PFSK-1 (cell line): ENCODE data around the gene PRKCQ.

Experiments used
- FOXP2 ChIP-seq: optimal IDR thresholded peaks from 2 replicates; pipeline ENCODE3; 2011; ENCODE audit warnings: borderline replicate concordance, control low read depth, inconsistent platforms; ENCODE audit not compliant: insufficient read depth; ENCODE audit errors: extremely low read length, extremely low read depth
- POLR2AphosphoS5 ChIP-seq: IDR thresholded peaks from 2 replicates; pipeline ENCODE4 v1.6.1; 2012; ENCODE audit warnings: low read depth, mild to moderate bottlenecking, control low read depth, low read length, moderate library complexity
- SIN3A ChIP-seq: IDR thresholded peaks from 2 replicates; pipeline ENCODE4 v1.6.1; 2012; ENCODE audit warnings: mild to moderate bottlenecking, low read length, moderate library complexity, borderline replicate concordance; ENCODE audit not compliant: insufficient read depth
- TAF1 ChIP-seq: IDR thresholded peaks from 2 replicates; pipeline ENCODE4 v1.6.1; 2012; ENCODE audit warnings: low read length, control low read depth, borderline replicate concordance; ENCODE audit not compliant: insufficient read depth
- TF ChIP-seq, protein P1 (sequence below), 2 experiments: IDR thresholded peaks; 2 replicates each; pipeline versions ENCODE4 v1.6.1 to v1.8.0; 2011 to 2012; ENCODE audit warnings: low read depth in 2 of 2, low read length in 2 of 2, control low read depth in 1 of 2, inconsistent platforms in 1 of 2, mild to moderate bottlenecking in 1 of 2, moderate library complexity in 1 of 2; ENCODE audit not compliant: insufficient read depth in 1 of 2

The PRKCQ gene

GRCh38 chr10:6409971-6410643 lies 170.0 kb downstream of the PRKCQ start:
- TF ChIP-seq TAF1: no peak
- no peak for TF ChIP-seq FOXP2

DNA sequence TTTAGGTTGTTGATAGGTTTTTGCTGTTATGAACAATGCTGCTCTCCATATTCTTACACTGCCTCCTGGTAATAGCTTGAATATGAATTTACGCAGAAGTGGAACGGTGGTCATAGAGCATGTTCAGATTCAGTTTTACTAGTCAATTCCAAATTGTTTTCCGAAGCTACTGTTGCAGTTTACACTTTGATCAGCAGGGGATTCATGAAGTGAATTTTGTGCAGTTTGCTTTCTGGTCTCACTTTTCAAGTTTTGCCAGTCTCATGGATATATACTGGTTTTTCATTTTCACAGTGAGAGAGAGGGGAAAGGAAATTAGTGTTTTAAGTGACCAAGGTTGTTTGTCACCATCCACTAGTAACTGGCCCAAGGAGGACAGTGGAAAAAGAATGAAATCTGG lies 171.3 kb downstream of the PRKCQ start:
- TF ChIP-seq TAF1: no peak
- no peak for TF ChIP-seq POLR2AphosphoS5
- no peak for TF ChIP-seq FOXP2
- TF ChIP-seq SIN3A: no peak
- TF ChIP-seq, protein P1, sequence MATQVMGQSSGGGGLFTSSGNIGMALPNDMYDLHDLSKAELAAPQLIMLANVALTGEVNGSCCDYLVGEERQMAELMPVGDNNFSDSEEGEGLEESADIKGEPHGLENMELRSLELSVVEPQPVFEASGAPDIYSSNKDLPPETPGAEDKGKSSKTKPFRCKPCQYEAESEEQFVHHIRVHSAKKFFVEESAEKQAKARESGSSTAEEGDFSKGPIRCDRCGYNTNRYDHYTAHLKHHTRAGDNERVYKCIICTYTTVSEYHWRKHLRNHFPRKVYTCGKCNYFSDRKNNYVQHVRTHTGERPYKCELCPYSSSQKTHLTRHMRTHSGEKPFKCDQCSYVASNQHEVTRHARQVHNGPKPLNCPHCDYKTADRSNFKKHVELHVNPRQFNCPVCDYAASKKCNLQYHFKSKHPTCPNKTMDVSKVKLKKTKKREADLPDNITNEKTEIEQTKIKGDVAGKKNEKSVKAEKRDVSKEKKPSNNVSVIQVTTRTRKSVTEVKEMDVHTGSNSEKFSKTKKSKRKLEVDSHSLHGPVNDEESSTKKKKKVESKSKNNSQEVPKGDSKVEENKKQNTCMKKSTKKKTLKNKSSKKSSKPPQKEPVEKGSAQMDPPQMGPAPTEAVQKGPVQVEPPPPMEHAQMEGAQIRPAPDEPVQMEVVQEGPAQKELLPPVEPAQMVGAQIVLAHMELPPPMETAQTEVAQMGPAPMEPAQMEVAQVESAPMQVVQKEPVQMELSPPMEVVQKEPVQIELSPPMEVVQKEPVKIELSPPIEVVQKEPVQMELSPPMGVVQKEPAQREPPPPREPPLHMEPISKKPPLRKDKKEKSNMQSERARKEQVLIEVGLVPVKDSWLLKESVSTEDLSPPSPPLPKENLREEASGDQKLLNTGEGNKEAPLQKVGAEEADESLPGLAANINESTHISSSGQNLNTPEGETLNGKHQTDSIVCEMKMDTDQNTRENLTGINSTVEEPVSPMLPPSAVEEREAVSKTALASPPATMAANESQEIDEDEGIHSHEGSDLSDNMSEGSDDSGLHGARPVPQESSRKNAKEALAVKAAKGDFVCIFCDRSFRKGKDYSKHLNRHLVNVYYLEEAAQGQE (IDR thresholded peaks at IDR 0.05; ENCODE audit: insufficient read depth in 1 of 2, low read depth in 2 of 2, low read length in 2 of 2): no peak

DNA sequence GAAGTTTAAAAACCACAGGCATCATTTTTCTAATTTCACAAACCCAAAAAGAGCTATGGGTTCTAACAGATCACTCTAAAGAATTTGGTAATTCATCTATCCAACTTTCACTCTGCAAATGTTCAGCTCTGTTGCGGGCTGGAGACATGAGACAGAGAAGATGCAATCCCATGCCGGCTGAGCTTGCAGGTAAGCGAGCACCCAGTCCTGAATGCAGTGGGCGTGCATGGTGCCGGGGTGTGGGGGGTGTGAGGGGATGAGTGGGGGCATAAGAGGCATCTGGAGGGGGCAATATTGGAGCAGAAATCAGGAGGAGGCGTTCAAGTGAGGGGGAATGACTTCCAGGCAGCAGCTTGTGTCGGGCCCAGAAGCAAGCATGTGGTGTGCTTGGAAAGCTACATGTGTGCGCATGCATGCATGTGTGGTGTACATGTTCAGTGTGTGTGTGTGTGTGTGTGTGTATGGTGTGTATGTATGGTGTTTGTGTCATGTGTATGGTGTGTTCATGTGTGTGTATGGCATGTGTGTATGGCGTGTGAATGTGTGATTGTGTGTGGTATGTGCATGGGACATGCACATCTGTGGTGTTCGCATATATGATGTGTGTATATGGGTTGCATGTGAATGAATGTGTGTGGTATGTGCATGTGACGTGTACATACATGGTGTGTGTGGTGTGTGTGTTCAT lies 172.9 kb downstream of the PRKCQ start:
- no peak for TF ChIP-seq SIN3A
- no peak for TF ChIP-seq TAF1
- TF ChIP-seq, protein P1 (IDR thresholded peaks at IDR 0.05; ENCODE audit: insufficient read depth in 1 of 2, low read depth in 2 of 2, low read length in 2 of 2): no peak
- TF ChIP-seq FOXP2: no peak
- TF ChIP-seq POLR2AphosphoS5: no peak

DNA sequence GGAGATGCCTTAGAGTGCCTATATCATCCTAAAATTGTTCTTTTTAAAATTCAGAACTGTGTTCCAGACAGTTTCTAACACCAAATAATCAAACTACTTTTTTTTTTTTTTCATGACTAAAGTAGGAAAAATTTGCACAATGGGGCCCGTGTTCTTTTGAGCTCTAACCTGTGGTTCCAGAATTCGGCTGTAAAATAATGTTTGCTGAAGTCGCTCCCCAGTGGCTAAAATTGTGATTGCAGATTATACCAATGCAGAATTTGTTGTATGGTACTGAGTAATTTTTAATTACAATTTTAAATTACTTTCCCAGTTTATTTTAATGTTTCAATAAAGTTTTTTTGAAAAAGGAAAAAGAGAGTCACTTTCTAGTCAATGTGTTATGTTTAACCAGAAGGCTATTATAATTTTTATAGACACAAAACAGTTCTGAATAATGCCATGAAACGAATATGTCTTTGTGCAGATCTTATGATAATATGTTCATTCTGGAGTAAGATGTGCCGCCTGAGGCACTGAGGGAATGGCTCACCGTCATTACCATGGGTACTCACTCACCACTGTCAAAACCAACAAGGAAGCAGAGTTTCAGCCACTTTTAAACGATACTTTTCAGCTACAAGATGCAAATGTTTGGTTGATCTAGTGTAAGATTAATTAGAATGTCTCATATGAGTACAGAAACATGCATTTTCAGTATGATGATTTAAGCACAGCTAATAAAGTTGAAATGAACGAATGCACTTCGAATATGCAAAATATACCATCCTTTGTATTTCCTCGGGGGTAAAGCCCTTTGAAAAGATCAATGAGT lies 173.6 kb downstream of the PRKCQ start:
- TF ChIP-seq FOXP2: no peak
- no peak for TF ChIP-seq POLR2AphosphoS5
- no peak for TF ChIP-seq SIN3A
- TF ChIP-seq, protein P1 (IDR thresholded peaks at IDR 0.05; ENCODE audit: insufficient read depth in 1 of 2, low read depth in 2 of 2, low read length in 2 of 2): no peak
- TF ChIP-seq TAF1: no peak

GRCh38 chr10:6405713-6406112 lies 174.4 kb downstream of the PRKCQ start:
- no peak for TF ChIP-seq POLR2AphosphoS5
- no peak for TF ChIP-seq FOXP2
- no peak for TF ChIP-seq SIN3A
- TF ChIP-seq, protein P1 (IDR thresholded peaks at IDR 0.05; ENCODE audit: insufficient read depth in 1 of 2, low read depth in 2 of 2, low read length in 2 of 2): no peak
- TF ChIP-seq TAF1: no peak
